NCI-H524 (cell line): ENCODE data around the gene IGHMBP2.
A peak's percentile ranks its signal among the peaks of the same experiment; 100 is the strongest.

Experiments
- DNase-seq, 2 experiments: peaks; one replicate each; lab custom pipeline; 2025; lab: John Stamatoyannopoulos, UW

The IGHMBP2 gene

DNA sequence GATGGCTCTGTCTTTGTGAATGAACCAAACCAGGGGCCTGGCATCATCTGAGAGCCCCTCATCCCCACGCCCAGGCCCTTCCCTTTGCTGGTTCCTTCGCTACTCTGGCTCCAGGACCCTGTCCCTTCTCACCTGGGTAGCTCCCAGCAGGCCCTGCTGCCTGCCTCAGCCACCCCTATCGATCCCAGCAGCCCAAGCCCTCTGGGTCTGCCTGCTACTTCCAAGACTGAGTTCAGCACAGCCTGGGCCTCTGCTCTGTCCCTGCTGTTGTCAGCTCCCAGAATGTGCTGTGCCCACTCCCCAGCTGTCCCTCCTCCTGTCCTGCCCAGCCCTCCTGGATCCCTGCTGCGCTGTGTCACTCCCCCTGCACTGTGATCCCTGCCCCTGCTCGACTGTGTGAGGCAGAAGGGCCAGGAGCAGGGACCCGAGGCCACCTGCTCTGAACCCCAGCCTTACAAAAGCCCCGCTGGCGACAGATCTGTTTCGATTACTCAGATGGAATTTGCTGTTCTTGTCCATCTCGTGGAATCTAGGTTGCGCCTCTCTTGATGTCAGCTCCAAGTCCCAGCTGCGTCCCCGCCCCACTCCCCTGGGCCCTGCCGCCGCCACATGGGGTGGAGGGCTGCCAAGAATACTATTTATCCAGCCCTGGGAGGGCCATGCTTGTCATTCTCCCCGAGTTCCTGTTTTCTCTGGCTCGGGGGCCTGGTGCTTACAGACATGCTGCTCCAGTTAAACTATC, 13.0 kb upstream of the IGHMBP2 start:
- no peak for DNase-seq

DNA sequence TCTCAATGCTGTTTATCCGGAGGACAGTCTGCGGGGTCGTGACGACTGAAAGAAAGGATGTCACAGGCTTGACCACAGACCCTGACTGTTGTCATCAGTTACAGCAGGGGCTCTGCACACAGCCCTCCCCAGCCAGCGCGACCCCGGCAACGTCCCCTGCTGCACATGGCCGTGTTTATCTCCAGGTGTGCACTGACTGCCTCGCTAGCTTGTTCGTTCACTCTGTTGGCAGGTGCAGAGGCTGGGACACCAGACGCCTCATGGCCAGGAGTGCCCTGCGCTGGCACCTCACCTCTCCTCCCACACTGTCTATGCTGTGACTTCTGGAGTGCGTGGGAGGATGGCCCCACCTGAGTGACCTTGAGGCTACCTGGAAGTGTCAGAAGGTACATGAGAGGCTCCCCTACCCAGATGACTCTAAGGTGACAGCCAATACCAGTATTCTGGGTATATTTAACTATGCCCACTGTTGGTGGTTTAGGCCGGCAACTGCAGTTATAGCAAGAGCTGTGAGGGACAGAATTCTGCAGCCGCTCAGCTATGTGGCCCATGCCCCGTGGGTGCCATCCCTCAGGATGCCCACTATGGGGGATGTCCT, 12.2 kb upstream of the IGHMBP2 start:
- DNase-seq, result no peak

DNA sequence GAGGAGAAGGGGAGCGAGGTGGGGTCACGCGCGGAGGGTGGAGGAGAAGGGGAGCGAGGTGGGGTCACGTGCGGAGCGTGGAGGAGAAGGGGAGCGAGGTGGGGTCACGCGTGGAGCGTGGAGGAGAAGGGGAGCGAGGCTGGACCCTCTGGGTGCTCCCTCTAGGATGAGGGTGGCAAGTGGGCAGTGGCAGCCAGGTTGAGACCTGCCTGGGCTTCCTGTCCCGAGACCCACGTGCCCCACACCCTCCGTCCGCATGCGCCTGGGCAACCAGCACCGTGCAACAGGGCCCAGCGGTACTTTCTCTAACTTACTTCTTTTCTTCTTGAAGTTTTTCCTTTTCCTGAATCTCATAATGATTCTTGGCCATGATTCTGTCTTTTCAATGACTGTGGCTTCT, 11.1 kb upstream of the IGHMBP2 start:
- no peak for DNase-seq

DNA sequence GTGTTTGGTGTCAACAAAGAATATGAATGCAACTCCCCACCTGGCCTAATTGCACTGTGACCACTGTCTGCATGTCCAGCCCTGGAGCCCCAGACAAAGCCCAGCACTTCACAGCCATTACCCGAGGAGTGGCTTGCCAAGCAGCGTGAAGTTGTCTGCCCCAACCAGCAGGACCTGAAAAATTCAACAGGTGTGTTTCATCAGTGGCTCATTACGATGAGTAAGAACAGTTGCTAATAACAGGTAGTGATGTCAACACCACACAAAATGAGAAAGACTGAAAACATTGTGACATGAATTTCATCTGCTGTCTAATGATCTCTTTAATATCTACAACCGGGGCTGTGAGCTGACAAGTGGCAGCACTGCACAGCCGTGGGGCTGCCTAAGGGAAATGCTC, 10.4 kb upstream of the IGHMBP2 start:
- DNase-seq, result no peak

DNA sequence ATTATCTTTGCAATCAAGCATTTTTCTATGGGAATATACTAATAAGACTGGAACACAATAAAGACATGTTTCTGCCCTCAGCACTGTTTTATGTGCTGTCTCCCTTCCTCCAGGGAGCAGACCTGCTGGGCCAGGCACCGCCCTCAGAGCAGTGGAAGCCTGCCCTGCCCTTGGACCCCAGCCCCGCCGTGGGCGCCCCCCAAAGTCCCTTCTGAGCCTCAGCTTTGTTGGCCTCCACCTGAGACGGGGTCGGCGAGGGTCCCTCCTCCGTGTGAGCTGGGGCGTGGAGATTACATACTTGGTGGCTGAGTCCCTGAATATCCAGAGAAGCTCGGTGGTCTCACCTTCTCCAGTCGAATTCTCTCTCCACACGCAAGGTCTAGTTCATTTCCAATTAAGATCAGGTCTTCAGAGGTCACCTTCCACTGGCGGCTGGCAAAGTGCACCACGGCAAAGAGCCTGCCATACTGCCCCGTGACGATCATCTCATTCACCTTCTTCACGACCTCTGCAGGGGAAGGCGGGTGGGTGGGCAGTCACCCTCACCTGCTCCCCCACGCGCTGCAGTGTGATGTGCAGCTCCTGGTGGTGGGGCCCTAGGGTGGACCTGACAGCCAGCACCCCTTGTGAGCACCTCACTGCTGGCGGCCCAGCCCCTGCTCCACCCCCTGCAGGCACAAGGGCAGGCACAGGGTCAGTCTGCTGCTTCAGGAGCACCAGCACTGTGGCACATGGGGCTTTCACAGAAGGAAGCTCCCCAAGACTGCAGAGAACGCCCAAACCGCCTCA, 7.3 kb upstream of the IGHMBP2 start:
- DNase-seq, result no peak

DNA sequence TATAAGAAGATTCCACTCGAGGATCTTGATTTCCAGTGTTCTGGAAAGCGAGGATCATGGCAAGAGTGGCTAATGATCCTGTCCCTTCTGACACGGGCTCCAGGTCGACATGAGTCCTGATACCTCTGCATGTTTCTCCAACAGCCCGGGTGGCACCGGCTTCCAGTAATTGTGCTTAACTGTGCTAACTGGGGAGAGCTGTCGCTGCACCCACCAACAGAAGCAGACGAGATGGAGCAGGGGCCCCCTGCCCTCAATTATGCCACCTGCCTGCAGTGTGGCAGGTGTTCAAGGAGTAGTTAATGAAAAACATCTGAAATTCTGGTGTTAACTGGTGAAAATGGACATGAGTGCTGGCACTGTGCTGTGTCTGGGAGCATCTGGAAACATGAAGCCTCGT, 6.2 kb upstream of the IGHMBP2 start:
- no peak for DNase-seq

DNA sequence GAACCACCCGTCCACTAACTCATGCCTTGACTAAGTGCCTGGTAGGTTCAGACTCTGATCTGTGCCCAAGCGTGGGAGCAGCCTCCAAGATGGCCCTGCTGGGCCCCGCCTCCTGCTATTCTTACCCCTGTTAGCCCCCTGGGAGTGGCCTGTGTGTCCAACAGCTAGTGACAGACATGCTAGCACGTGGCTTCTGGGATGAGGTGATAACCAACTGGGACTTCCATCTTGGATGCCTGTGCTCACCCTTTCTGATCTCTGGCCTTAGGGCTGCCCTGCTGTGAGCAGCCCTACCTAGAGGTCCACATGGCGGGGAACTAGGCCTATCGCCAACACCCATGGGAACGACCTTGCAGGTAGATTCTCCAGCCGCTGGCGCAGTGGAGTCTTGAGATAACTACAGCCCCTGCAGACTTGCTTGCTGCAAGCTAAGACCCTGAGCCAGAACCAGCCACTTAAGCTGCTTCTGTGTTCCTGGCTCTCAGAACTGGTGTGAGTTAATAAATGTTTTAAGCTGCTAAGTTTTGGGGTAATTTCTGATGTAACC, 2.8 kb upstream of the IGHMBP2 start:
- DNase-seq, result no peak

DNA sequence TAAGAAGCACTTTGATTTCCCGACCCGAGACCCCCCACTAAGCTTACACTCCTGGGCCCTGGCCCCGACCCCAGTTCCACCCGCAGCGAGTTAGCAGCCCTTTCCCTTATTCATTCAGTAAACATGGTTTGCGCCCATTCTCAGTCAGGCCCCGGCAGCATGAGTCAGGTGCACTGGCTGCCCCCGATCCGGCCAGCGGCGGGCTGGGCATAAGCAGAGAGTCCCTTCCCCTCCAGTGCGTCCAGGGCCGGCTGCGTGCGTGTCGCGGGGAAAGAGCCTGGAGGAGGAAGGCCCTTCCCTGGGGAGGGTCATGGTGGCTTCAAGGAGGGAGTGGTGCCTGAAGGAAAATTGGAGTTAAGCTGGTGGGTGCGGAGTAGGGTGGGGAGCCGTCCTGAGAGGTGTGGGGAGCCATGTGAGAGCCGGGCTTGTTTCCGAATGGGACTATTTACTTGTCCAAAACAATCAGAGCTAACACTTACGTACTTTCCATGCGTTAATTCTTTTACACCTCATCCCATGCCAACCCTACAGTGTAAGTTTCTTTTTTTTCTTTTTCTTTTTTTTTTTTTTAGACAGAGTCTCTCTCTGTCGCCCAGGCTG, 657 bp downstream of the IGHMBP2 start:
- peak in 1 of 2 experiments; percentile 36 for DNase-seq

DNA sequence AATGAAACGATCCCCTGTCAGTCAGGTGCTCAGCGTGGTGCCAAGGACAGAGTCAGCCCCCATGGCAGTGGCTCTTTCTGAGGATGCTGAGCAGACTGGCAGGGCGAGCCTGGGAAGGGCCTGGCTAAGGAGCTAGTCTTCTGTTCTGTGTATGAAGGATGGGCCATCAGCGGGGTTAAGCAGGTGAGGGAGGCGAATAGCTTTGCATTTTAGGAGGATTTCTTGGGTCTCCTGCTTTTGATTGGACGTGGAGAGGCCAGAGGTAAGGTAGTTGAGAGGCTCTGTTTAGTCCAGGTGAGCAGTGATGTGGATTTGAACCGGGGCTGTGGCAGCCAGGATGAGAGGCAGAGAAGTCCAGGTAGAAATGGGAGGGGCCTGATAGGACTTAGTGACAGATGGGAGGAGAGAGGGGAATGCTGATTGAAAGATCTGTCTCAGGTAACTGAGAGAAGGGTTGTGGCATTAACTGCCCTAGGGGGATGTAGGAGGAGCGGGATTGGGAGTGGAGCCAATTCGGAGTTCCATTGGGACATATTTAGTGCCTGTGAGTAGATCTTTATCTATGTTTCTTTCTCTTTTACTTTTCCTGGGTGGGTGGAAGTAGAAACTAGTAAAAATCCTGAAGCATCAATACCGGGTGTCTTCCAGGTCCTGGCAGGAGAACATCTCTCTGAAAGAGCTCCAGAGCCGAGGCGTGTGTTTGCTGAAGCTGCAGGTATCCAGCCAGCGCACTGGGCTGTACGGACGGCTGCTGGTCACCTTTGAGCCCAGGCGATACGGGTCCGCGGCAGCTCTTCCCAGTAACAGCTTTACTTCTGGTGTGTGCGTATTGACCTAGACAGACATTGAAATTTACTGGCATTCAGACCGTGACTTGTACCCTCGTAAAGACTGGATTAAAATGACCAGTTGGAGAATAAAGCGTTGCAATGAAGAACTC, 2.0 kb downstream of the IGHMBP2 start:
- DNase-seq, result no peak

DNA sequence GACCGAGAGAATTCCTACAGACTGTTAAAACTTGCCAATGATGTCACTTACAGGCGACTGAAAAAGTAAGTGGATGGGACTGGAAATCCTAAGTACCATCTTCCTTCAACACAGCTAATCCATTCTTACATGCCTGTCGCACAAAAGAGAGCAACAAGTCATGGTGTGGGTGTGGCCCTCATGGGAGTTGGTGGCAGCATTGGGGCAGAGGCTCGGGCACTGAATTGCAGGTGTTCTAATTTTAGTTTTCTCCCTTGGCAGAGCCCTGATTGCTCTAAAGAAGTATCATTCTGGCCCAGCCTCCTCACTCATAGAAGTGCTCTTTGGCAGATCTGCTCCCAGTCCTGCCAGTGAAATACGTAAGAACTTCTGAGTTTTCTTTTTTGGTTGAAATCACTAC, 4.6 kb downstream of the IGHMBP2 start:
- DNase-seq, result no peak

DNA sequence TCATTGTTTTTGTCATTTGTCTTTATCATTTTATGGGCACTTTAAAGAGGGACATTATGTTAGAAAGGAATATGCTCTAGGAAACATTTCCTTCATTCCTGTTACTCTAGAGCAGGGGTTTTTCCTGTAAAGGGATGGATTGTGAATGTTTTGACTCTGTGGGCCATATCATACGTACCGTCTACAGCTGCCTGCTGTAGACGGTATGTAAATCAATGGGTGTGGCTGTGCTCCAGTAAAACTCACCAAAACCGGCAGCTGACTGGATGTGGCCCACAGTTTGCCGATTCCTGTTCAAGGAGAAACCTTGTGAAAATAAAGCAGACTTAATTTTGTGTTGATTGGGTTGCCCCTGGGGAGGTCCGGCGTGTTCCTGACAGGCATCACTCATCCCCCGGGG, 7.3 kb downstream of the IGHMBP2 start:
- DNase-seq, result no peak

DNA sequence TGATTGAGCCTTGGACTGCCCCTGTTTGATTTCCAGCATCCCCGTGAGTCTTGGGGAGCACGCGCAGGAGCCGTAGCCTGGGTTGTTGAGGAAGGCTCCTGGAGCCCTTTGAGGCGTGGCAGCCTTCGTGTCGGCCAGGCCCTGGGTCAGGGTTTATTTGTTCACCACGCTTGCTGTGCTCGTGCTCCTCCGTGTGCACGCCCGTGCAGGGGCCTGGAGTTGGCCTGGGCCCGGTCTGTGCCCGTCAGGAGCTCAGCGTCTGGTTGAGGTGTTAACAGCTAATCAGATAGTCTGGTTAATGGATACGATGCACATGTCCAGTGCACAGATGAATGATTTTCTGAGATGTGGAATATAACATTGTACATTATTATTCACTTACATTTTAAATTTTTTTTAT, 8.0 kb downstream of the IGHMBP2 start:
- DNase-seq, result no peak

DNA sequence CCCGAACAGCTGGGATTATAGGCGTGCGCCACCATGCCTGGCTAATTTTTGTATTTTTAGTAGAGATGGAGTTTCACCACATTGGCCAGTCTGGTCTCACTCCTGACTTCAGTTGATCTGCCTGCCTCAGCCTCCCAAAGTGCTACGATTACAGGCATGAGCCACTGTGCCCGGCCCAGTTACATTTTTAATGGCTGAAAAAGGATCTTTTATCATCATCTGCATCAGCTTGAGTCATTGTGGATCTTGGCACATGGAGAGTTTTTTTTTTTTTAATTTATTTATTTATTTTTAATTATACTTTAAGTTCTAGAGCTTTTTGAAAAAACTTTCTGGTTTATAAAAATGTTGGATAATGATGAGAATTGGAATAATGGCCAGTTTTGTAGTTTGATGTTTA, 8.6 kb downstream of the IGHMBP2 start:
- DNase-seq, result no peak

DNA sequence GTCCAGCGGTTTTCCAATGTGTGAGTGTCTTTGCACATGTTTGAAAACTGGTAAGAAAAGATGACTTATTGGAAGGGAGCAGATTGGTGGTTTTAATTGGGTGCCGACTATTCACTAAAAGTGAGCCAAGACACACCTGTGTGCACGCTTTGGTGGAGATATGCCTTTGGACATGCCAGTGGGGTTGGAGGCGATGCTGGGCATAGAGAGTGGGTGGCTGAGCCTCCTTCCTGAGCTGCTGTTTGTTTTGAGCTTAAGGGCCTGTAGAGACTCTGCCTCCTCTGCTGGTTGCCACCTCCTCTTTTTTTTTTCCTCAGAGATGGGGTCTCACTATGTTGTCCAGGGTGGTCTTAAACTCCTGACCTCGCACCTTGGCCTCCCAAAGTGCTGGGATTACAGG, 9.5 kb downstream of the IGHMBP2 start:
- no peak for DNase-seq

DNA sequence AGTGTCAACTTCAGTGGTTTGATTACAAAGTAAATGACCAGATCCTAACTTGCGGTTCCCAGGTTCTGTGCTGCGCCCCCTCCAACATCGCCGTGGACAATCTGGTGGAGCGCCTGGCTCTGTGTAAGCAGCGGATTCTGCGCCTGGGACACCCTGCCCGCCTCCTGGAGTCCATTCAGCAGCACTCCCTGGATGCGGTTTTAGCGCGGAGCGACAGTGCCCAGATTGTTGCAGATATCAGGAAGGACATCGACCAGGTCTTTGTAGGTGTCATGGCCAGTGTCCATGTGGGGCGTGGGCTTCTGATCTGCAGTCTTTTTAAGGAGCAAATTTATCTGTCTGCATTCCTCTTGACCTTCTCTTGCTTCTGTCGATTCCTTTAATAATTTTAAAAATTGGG, 11.1 kb downstream of the IGHMBP2 start:
- DNase-seq, result no peak

DNA sequence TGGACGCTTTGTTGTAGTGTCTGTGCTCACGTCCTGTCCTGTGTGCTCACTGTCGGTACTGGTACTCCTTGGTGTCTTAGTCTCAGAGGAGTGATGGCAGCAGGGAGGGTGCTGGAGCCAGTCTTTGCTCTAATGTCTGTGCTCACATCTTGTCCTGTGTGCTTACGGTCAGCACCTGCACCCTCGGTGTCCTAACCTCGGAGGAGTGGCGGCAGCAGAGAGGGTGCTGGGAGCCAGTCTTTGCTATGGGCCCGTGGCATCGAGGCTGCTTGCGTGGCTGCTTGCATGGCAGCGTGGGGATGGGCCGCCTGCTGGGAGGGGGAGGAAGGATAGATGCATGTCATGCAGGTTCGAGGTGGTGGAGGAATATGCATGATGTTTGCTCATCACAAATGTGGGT, 12.7 kb downstream of the IGHMBP2 start:
- DNase-seq, result no peak

DNA sequence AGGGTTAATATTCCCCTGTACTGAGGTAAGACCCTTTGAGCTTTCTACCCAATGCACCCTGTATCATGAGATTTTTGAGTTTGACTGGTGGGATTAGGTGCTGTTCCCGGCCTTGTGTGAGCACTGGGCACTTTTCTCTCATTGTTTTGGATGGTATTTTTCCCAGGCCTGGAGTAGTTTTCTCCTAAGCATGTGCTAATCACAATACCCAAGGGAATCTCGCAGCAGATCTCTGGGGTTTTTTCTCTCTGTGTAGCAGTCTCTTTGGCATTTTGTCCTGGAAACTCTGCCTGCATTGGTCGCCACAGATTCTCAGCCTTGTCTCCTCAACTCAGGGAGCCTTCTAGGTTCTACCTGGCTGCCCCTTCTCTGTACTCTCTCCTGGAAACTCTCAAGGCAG, 19.9 kb downstream of the IGHMBP2 start:
- DNase-seq, result no peak

DNA sequence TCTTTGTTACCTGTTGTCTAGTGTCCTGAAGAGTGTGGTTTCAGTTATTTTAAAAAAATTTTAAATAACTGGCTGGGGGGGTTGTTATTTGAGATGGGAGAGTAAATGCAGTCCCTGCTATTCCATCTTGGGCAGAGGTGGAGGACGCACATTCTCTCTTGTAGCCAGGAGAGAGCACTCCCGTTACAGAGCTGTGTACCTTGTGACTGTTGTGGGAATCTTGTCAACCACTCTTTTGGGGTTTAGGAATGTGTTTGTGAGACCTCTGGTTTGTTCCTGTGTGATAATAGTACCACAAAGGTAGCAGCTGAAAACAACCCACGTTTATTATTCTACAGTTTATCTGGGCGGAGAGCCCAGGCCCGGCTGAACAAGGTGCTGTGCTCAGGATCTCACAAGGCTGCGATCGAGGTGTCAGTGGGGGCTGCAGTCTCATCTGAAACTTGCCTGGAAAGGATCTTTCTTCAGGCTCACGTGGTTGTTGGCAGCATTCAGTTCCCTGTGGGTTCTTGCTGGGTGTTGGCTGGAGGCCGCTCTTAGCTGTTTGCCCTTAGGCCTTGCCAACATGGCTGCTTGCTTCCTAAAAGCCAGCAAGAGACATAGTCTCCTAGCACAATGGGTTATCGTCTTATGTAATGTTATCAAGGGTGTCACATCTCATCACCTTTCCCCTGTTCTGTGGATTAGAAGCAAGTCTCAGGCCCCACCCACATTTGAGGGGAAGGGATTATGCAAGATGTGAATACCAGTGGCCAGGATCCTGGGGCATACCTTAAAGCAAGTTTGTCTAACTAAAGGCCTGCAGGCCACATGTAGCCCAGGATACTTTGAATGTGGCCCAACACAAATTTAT, 20.6 kb downstream of the IGHMBP2 start:
- no peak for DNase-seq

DNA sequence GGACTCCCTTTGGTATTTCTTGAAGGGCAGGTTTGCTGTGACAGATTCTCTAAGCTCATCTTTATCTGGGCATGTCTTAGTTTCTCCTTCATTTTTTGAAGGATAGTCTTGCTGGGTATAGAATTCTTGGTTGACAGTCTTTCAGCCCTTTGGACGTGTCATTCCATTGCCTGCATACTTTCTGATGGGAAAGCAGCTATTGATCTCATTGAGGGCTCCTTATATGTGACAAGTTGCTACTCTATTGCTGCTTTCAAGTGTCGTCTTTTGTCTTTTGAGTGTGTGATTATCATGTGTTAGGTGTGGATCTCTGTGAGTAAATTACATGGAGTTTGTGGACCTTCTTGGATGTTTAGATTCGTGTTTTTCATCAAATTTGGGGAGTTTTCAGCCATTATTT, 21.9 kb downstream of the IGHMBP2 start:
- DNase-seq, result no peak
